Stimulated activated CD4-positive, alpha-beta T cell treated with anti-CD3 and anti-CD28 coated beads, Interleukin-2, amount 100 ng/mL, for 48 hours (primary cell): ENCODE results near the gene HDC.

Experiments used
- DNase-seq, 2 donors: peaks; one replicate each; pipeline ENCODE4 v3.0.0-alpha.2; 2020

HDC gene

GRCh38 chr15:50265620-50266019 lies at the start of gene HDC:
Gene HDC, minus strand, starts transcription at chr15:50265726. Its CDS starts 103 bp downstream, at chr15:50265623.
- DNase-seq = no peak

GRCh38 chr15:50312636-50313035 lies 47.1 kb upstream of the HDC start:
- DNase-seq = no peak

DNA sequence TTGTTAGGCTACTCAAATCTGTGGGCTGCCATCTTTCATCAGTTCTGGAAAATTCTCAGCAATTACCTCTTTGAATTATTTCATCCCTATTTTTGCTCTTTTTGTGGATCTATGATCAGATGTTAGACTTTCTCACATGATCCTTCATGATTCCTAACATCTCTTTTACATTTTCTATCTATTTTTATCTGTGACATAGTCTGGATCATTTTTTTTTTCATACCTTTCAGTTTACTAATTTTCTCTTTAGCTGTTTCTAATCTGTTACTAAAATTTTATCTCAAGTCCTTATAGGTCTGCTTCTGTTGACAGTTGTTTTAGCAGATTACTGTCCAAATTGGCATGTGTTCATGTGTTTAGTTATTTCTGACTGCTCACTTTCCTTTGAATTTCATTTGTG lies 42.3 kb upstream of the HDC start:
- DNase-seq = no peak

DNA sequence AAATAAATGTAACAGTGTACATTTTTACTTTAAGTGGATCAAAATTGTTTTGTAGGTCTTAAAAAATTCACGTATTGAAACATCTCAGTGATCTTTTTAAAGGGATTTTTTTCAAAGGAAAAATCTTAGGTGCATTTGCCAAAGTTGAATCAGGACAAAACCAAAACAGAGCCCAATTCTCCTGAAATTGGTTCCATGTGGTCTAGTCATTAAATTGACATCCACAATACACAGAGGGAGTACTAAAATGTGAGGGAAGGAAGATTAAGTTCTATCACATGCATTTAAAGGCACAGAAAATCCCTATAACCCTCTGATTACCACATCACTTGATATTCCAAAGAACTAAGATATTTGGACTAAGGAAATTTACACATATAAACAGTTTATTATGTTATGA lies 39.3 kb upstream of the HDC start:
- no peak for DNase-seq

DNA sequence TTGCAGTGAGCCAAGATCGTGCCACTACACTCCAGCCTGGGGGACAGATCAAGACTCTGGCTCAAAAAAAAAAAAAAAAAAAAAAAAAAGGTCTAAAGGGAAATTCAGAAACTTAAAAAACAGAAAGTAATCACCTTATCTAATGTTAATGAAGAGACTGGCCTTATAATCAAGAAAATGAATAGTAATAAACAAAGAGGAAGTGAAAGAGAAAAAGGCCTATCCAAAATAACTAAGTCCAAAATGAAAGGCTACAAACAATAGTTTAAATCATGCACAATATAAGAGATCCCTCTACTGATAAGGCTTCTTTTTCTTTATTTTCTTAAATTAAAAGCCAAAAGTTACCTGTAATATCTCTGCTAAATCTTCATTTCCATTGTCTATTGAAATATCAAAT lies 37.1 kb upstream of the HDC start:
- DNase-seq = no peak

- no peak for DNase-seq
Observed at GRCh38 chr15:50298340-50298739, 32.8 kb upstream of the HDC start.

- DNase-seq = no peak
Observed at GRCh38 chr15:50295966-50296365, 30.4 kb upstream of the HDC start.

- DNase-seq = no peak
Observed at GRCh38 chr15:50289749-50290148, 24.2 kb upstream of the HDC start.

- DNase-seq = no peak
Observed at GRCh38 chr15:50287324-50288116, 22.0 kb upstream of the HDC start.

DNA sequence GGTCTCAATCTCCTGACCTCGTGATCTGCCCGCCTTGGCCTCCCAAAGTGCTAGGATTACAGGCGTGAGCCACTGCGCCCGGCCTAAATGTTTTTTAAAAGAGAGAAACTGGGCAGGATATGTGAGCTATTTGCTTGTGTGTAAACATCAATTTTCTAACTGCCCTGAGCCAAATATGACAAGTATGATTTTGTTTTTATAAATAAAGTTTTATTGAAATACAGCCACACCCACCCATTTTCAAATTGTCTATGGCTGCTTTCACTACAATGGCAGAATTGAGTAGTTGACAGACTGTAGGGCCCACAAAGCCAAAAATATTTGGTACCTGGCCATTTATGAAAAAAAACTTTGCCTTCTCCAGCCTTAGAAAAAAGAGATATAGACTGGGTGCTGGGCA lies 15.9 kb upstream of the HDC start:
- no peak for DNase-seq

DNA sequence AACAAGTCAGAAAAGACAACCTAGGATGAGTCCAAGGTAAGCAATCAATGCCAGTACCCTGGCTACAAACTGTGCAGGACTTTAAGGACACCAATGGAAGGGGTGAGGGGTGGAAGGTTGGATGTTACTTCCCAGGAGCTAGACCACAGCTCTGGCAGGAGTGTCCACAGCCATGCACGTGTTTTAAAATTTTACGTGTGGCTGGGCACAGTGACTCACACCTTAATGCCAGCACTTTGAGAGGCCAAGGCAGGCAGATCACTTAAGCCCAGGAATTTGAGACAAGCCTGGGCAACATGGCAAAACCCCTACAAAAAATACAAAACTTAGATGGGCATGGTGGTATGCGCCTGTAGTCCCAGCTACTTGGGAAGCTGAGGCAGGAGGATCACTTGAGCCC lies 14.7 kb upstream of the HDC start:
- no peak for DNase-seq

GRCh38 chr15:50278496-50278895 lies 13.0 kb upstream of the HDC start:
- DNase-seq = no peak

DNA sequence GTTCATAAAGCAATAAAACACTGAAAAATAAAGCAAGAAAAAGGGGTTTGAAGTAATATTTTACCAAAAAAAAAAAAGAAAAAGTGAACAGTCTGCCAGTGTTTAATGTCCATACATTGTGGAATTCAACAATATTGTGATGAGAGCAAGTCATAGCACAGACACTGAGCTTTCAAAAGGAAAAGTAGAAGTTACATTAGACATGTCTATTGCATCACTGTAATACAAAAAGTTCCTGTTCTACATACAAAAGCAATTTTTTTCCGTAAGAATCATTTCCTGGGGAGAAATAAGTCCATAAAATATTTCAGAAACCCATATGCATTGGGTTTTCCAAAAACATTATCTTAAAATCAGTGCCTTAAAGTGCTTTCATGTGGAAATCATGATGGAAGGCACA lies 11.8 kb upstream of the HDC start:
- DNase-seq = no peak

- DNase-seq = no peak
Observed at GRCh38 chr15:50275908-50276307, 10.4 kb upstream of the HDC start.

DNA sequence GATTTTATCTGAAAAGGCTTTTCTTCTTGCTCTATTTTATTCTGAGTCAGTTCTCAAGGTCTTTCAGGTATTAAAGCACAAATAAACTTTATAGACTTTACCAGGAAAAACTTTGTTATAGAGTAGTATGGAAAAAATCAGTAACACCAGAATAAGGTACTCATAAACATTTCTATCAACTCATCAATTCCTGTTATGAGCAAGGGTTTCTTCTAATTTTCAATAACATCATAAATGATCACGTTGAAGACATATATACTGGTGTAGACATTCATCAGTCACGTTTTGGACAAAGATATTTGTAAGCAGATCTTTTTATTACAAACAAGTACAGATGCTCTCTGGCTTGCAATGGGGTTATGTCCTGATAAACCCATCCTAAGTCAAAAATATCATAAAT lies 9.6 kb upstream of the HDC start:
- DNase-seq = no peak

GRCh38 chr15:50267577-50267976 lies 2.1 kb upstream of the HDC start:
- DNase-seq = no peak

DNA sequence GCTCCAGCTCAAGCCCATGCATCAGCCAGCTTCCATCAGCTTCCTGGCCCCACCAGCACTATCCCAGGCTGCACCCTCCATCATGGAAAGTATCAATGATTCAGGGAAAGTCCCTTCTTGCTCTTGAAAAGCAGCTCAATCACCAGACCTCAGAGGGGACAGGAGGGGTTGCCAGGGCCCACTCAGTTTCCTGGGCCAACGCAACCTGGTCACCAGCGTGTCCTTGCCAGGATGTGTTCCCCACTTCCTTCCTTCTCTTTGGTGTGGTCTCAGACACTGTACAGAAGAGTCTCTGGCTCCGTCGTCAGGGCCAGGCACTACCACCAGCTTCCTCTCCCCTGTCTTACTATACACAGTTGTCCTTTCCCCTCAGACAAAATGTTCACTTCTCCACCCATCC lies 3.0 kb downstream of the HDC start:
- no peak for DNase-seq

GRCh38 chr15:50261981-50262380 lies 3.5 kb downstream of the HDC start:
- no peak for DNase-seq

GRCh38 chr15:50260969-50261496 lies 4.5 kb downstream of the HDC start:
- DNase-seq = no peak

DNA sequence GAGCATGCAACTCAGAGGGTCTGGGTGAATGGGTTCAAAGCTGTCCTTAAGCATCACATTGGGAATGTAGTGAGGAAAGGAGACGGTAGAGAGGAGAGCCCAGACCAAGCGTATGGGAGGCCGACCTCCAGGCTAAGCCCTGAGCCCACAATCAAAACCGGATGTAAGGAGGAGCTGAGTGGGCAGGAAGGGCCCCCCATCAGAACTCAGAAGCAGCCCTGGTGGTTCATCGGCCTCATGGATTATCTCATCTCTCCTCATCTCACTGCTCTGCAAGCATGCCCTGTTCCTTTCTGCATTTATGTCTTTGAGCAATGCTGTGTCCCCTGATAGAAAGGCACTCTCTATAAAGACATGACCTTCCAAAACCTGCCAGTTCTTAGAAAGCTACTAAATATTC lies 6.2 kb downstream of the HDC start:
- DNase-seq = no peak

DNA sequence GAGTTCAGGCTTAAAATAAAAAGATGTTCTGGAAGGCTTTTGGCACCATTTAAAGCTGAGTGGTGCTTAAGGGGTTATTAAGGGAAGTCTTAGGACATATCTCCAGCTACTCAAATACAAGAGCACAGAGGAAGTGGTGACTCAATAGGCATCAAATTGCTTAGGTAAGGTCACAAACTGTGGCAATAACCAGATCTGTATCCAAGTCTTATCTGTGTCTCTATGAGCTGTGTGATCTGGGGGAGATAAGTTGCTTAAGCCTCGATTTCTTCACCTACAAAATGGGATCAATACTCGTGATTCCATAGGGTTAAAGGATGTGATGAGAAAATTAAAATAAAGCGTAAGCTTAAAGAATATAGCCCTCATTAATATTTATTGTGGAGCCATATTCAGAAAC lies 7.6 kb downstream of the HDC start:
- no peak for DNase-seq

- no peak for DNase-seq
Observed at GRCh38 chr15:50257332-50257731, 8.2 kb downstream of the HDC start.

DNA sequence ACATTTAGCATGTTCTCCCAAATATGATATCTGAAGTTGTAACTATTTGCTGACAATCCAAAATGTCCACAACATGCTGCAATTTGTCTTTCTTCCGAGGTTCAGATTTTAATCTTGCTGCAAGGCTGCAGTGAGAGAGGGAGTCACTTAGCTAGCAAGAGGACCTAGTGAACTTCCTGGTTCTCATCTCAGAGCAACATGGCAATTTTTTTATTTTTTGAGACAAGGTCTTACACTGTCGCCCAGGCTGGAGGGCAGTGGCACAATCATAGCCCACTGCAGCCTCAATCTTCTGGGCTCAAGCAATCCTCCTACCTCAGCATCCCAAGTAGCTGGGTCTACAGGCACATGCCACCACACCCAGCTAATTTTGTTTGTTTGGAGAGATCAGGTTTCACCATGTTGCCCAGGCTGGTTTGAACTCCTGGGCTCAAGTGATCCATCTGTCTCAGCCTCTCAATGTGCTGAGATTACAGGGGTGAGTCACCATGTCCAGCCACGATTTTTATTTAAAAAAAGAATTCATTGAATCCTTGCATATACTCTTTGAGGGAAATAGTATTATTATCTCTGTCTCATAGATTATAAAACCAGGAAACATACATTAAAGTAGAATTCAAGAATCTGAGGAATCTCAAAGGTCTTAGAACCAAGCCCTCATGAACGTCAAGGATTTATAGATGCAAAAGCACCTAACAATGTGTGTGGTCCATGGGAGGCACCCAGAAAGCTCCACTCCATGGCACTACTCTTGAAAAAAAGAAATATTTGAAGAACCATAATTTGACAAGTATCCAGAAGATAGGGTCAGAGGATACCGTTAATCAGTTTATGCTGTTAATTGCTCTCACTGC lies 9.1 kb downstream of the HDC start:
- no peak for DNase-seq

DNA sequence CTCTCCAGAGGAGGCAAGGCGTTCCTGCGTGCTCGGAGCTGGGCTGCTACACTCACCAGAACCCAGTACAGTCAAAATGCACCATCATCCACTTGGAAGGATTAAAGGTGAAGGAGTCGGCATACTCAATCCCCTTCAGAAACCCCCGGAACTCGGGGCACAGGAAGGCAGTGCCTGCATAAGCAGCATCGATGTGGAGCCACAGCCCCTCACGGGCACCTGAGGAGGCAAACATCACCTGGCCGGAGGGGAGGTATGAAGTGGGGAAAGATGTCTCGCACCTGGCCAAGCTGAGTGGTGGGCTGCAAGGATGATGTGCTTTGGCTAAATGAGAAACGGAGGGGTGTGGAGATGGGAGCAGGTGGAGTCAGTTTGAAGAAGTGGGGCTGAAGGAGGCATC lies 13.0 kb downstream of the HDC start:
- no peak for DNase-seq
